ENCODE measurements around the gene GAS2L2.
A peak's percentile ranks its signal among the peaks of the same experiment; 100 is the strongest.

The GAS2L2 gene

GRCh38 chr17:35748979-35749378, 4.1 kb downstream of the GAS2L2 start:
- DNase-seq (ENCODE audit: low spot score), result no peak
- TF ChIP-seq CTCF (IDR thresholded peaks at IDR 0.05; ENCODE audit: borderline replicate concordance, control extremely low read depth, extremely low read depth, insufficient read depth, missing control alignments), result no peak
- in situ Hi-C loops (cut with MboI; ENCODE audit: low sequenced_read_pairs, unreplicated experiment), result loop anchor here (25.0 kb wide), 2 partner anchors 437 to 587 kb away; no protein-coding TSS in a partner anchor

- in situ Hi-C loops (cut with MboI; ENCODE audit: low sequenced_read_pairs, unreplicated experiment), result loop anchor here (25.0 kb wide), 2 partner anchors 436 to 586 kb away; no protein-coding TSS in a partner anchor
- DNase-seq (ENCODE audit: low spot score), result no peak
- no peak for TF ChIP-seq CTCF (IDR thresholded peaks at IDR 0.05; ENCODE audit: borderline replicate concordance, control extremely low read depth, extremely low read depth, insufficient read depth, missing control alignments)
Observed at GRCh38 chr17:35748341-35748841, 4.6 kb downstream of the GAS2L2 start.

- DNase-seq (ENCODE audit: low spot score), result peak; percentile 90
- in situ Hi-C loops (cut with MboI; ENCODE audit: low sequenced_read_pairs, unreplicated experiment), result loop anchor here (25.0 kb wide), 2 partner anchors 435 to 585 kb away; no protein-coding TSS in a partner anchor
- peak; percentile 88 for TF ChIP-seq CTCF (IDR thresholded peaks at IDR 0.05; ENCODE audit: borderline replicate concordance, control extremely low read depth, extremely low read depth, insufficient read depth, missing control alignments)
Observed at GRCh38 chr17:35747540-35748017, 5.5 kb downstream of the GAS2L2 start.

GRCh38 chr17:35745749-35746320, 7.2 kb downstream of the GAS2L2 start:
- in situ Hi-C loops (cut with MboI; ENCODE audit: low sequenced_read_pairs, unreplicated experiment), result loop anchor here (25.0 kb wide), 2 partner anchors 434 to 584 kb away; no protein-coding TSS in a partner anchor
- DNase-seq (ENCODE audit: low spot score), result no peak
- no peak for TF ChIP-seq CTCF (IDR thresholded peaks at IDR 0.05; ENCODE audit: borderline replicate concordance, control extremely low read depth, extremely low read depth, insufficient read depth, missing control alignments)

- in situ Hi-C loops (cut with MboI; ENCODE audit: low sequenced_read_pairs, unreplicated experiment), result loop anchor here (25.0 kb wide), 2 partner anchors 433 to 583 kb away; no protein-coding TSS in a partner anchor
Observed at GRCh38 chr17:35745246-35745645, 7.8 kb downstream of the GAS2L2 start.

GRCh38 chr17:35744830-35745229, 8.2 kb downstream of the GAS2L2 start:
- in situ Hi-C loops (cut with MboI; ENCODE audit: low sequenced_read_pairs, unreplicated experiment), result loop anchor here (5.0 to 25.0 kb wide), 3 partner anchors 123 to 583 kb away; no protein-coding TSS in a partner anchor
- DNase-seq (ENCODE audit: low spot score), result no peak
- TF ChIP-seq CTCF (IDR thresholded peaks at IDR 0.05; ENCODE audit: borderline replicate concordance, control extremely low read depth, extremely low read depth, insufficient read depth, missing control alignments), result no peak

More at GRCh38 chr17:35745246-35745645, 7.8 kb downstream of the GAS2L2 start:
- no peak for DNase-seq (ENCODE audit: low spot score)
- no peak for TF ChIP-seq CTCF (IDR thresholded peaks at IDR 0.05; ENCODE audit: borderline replicate concordance, control extremely low read depth, extremely low read depth, insufficient read depth, missing control alignments)

Measured in GM13976 (cell line).